Liver (tissue), 9 donors: ENCODE measurements around the gene OPTN. TPM values are rescaled to one million over a fixed set of nuclear protein-coding genes. Genes with fewer than 3 reads are reported as not detected.
"Not testable (repeated sequence)": the region's sequence is repeated elsewhere in the genome, so short reads cannot be mapped to it uniquely, and the experiment has no call there.

Experiments
- DNase-seq: peaks from one replicate; pipeline ENCODE4 v3.0.0-alpha.2; 2017; ENCODE audit warnings: low spot score
- H3K27ac ChIP-seq, 2 donors: one replicate each; pipeline ENCODE4 v1.7.0; 2013; ENCODE audit warnings: inconsistent platforms in 2 of 2, low read length in 2 of 2, control low read depth in 1 of 2, low read depth in 1 of 2, mild to moderate bottlenecking in 1 of 2
- H3K27me3 ChIP-seq, 4 donors: one replicate each; pipeline versions ENCODE4 v1.6.1 to v1.7.0; 2013; ENCODE audit warnings: low read length in 3 of 4, inconsistent platforms in 1 of 4, mild to moderate bottlenecking in 1 of 4, moderate library complexity in 1 of 4; ENCODE audit not compliant: control insufficient read depth in 4 of 4, insufficient read depth in 4 of 4
- H3K36me3 ChIP-seq, 4 donors: one replicate each; pipeline versions ENCODE4 v1.6.1 to v1.7.0; 2013; ENCODE audit warnings: low read length in 3 of 4, mild to moderate bottlenecking in 3 of 4, low read depth in 1 of 4, moderate library complexity in 1 of 4; ENCODE audit not compliant: control insufficient read depth in 4 of 4, insufficient read depth in 3 of 4
- H3K4me1 ChIP-seq, 4 donors: one replicate each; pipeline versions ENCODE4 v1.6.1 to v1.7.0; 2013; ENCODE audit warnings: low read length in 3 of 4, mild to moderate bottlenecking in 3 of 4, moderate library complexity in 1 of 4; ENCODE audit not compliant: control insufficient read depth in 4 of 4, insufficient read depth in 4 of 4
- H3K4me3 ChIP-seq, 3 donors: one replicate each; pipeline versions ENCODE4 v1.6.1 to v1.7.0; 2013; ENCODE audit warnings: low read length in 3 of 3, control low read depth in 1 of 3, low read depth in 1 of 3, mild to moderate bottlenecking in 1 of 3
- H3K9ac ChIP-seq, 2 donors: one replicate each; pipeline ENCODE4 v1.7.0; 2013; ENCODE audit warnings: low read length in 2 of 2, mild to moderate bottlenecking in 2 of 2, moderate library complexity in 2 of 2, control low read depth in 1 of 2, low read depth in 1 of 2
- H3K9me3 ChIP-seq, 4 donors: one replicate each; pipeline versions ENCODE4 v1.6.1 to v1.7.0; 2013; ENCODE audit warnings: low read length in 3 of 4; ENCODE audit not compliant: control insufficient read depth in 4 of 4
- ATF3 ChIP-seq: IDR thresholded peaks from 2 replicates; pipeline ENCODE4 v1.6.1; 2016; ENCODE audit warnings: antibody characterized with exemption
- CTCF ChIP-seq: fragments of 150-350 bp; IDR thresholded peaks from 2 replicates; pipeline ENCODE4 v1.5.1; 2017; ENCODE audit warnings: improper control_type of control experiment, low read depth, low read length; ENCODE audit not compliant: missing input control
- FOXA1 ChIP-seq: IDR thresholded peaks from 2 replicates; pipeline ENCODE4 v1.6.1; 2016; ENCODE audit warnings: antibody characterized with exemption
- FOXA2 ChIP-seq: IDR thresholded peaks from 2 replicates; pipeline ENCODE4 v1.6.1; 2016; ENCODE audit warnings: antibody characterized with exemption
- HNF4A ChIP-seq, 2 donors: conservative IDR thresholded peaks; 2 replicates each; pipeline ENCODE4 v1.6.1; 2016; ENCODE audit warnings: antibody characterized with exemption in 2 of 2, mild to moderate bottlenecking in 2 of 2
- HNF4G ChIP-seq: IDR thresholded peaks from 2 replicates; pipeline ENCODE4 v1.6.1; 2016; ENCODE audit warnings: antibody characterized with exemption
- JUND ChIP-seq, 2 donors: IDR thresholded peaks; 2 replicates each; pipeline ENCODE4 v1.6.1; 2016; ENCODE audit warnings: antibody characterized with exemption in 2 of 2
- NR2F2 ChIP-seq: IDR thresholded peaks from 2 replicates; pipeline ENCODE4 v1.6.1; 2016; ENCODE audit warnings: antibody characterized with exemption
- RAD21 ChIP-seq, 2 donors: IDR thresholded peaks; 2 replicates each; pipeline ENCODE4 v1.6.1; 2016; ENCODE audit warnings: antibody characterized with exemption in 2 of 2, mild to moderate bottlenecking in 2 of 2
- REST ChIP-seq: IDR thresholded peaks from 2 replicates; pipeline ENCODE4 v1.6.1; 2016; ENCODE audit warnings: antibody characterized with exemption, mild to moderate bottlenecking
- RXRA ChIP-seq, 2 donors: IDR thresholded peaks; 2 replicates each; pipeline ENCODE4 v1.6.1; 2017 to 2018; ENCODE audit warnings: antibody characterized with exemption in 2 of 2, mild to moderate bottlenecking in 1 of 2
- SP1 ChIP-seq: IDR thresholded peaks from 2 replicates; pipeline ENCODE4 v1.6.1; 2018; ENCODE audit warnings: antibody characterized with exemption, mild to moderate bottlenecking
- TAF1 ChIP-seq: conservative IDR thresholded peaks from 2 replicates; pipeline ENCODE4 v1.6.1; 2016; ENCODE audit warnings: antibody characterized with exemption, mild to moderate bottlenecking
- YY1 ChIP-seq: IDR thresholded peaks from 2 replicates; pipeline ENCODE4 v1.6.1; 2016; ENCODE audit warnings: antibody characterized with exemption, mild to moderate bottlenecking
- ZBTB33 ChIP-seq: IDR thresholded peaks from 2 replicates; pipeline ENCODE4 v1.6.1; 2016; ENCODE audit warnings: antibody characterized with exemption
- WGBS: extraction: QIAGEN DNeasy Blood & Tissue Kit; methylation state at CpG from one replicate; pipeline ENCODE4 v1.1.7; 2013; 5-methylcytosine and 5-hydroxymethylcytosine counted together
- polyA plus RNA-seq, 2 donors: library from polyadenylated mRNA; stranded (reverse) in 1 of 2; unstranded in 1 of 2; fragments of 200-250 nt in 1 of 2; fragments of >200 nt in 1 of 2; fragmentation: Nextera tagmentation in 1 of 2; extraction: Ambion mirVana in 1 of 2; gene quantifications; one replicate each; pipeline versions ENCODE4 v1.2.1 to v1.2.3, GENCODE V29; 2013 to 2015
- total RNA-seq, 2 donors: library from RNA; depleted of rRNA; stranded (reverse); fragments of >200 nt; gene quantifications; one replicate each; pipeline ENCODE4 v1.2.3, GENCODE V29; 2014
- donor health status: healthy.
- donor health status: healthy.
- donor health status: healthy.
- donor health status: healthy.
- donor health status: healthy.

OPTN gene
- total and polyA plus RNA-seq, 4 donors = 21.5 to 42.0 (median 34.2) TPM

GRCh38 chr10:13092291-13093102, 7.5 kb upstream of the OPTN start:
- no peak overlapping the region for H3K9ac ChIP-seq
- no peak for TF ChIP-seq ATF3
- TF ChIP-seq REST = no peak
- TF ChIP-seq RAD21 (IDR thresholded peaks at IDR 0.05) = no peak
- TF ChIP-seq HNF4A (conservative IDR thresholded peaks at IDR 0.05) = peak in 1 of 2 donors; percentile 25
- peak in 1 of 2 donors; percentile 28 for TF ChIP-seq RXRA (IDR thresholded peaks at IDR 0.05)
- peaks cover 0 to 23% (median 17%) of the 10 kb centered on the region in 4 donors for H3K4me1 ChIP-seq
- 61% methylated on average over 7 of the region's 7 CpGs for WGBS
- no peak for DNase-seq
- H3K4me3 ChIP-seq = no peak overlapping the region
- no peak overlapping the region for H3K27ac ChIP-seq
- no peaks in the 10 kb centered on the region for H3K36me3 ChIP-seq
- H3K27me3 ChIP-seq = no peaks in the 10 kb centered on the region
- no peaks in the 10 kb centered on the region for H3K9me3 ChIP-seq

- not testable (repeated sequence) for H3K27ac ChIP-seq, H3K27me3 ChIP-seq, H3K36me3 ChIP-seq, DNase-seq, H3K4me3 ChIP-seq, H3K9ac ChIP-seq, H3K9me3 ChIP-seq
- H3K4me1 ChIP-seq = peaks cover 0 to 24% (median 19%) of the 10 kb centered on the region in 4 donors
- 97% methylated on average over 4 of the region's 4 CpGs for WGBS
These were observed 5.9 kb upstream of the OPTN start for GRCh38 chr10:13094082-13094481.

- DNase-seq = no peak
- WGBS = 81% methylated on average over 3 of the region's 3 CpGs
- no peaks in the 10 kb centered on the region for H3K27me3 ChIP-seq
- no peaks in the 10 kb centered on the region for H3K36me3 ChIP-seq
- no peak overlapping the region for H3K9ac ChIP-seq
- peaks cover 0 to 31% (median 22%) of the 10 kb centered on the region in 4 donors for H3K4me1 ChIP-seq
- H3K4me3 ChIP-seq = no peak overlapping the region
- no peaks in the 10 kb centered on the region for H3K9me3 ChIP-seq
- no peak overlapping the region for H3K27ac ChIP-seq
- TF ChIP-seq FOXA1 (no peak), ATF3 (no peak), SP1 (no peak), ZBTB33 (no peak), RXRA (IDR thresholded peaks at IDR 0.05) (no peak), NR2F2 (no peak), REST (no peak), HNF4G (no peak), JUND (IDR thresholded peaks at IDR 0.05) (no peak), YY1 (no peak), TAF1 (no peak), RAD21 (IDR thresholded peaks at IDR 0.05) (no peak), CTCF (no peak), FOXA2 (no peak)
These were observed 4.9 kb upstream of the OPTN start for GRCh38 chr10:13095094-13095493.
